HepG2 (cell line): ENCODE results near the gene TXNRD3. TPM values are rescaled to one million over a fixed set of nuclear protein-coding genes. Genes with fewer than 3 reads are reported as not detected.

ENCODE experiments used
- BCL3 ChIP-seq: sonication (generic); formaldehyde crosslinking; IDR thresholded peaks from 2 replicates; pipeline ENCODE4 v1.5.1; 2020; ENCODE audit warnings: mild to moderate bottlenecking, missing genetic modification reagents, moderate library complexity
- IKZF1 ChIP-seq: fragments of 450-650 bp; IDR thresholded peaks from 2 replicates; pipeline ENCODE4 v1.7.1; 2016
- KMT2B ChIP-seq: IDR thresholded peaks from 2 replicates; pipeline ENCODE4 v1.6.1; 2016; ENCODE audit warnings: missing genetic modification reagents, missing compliant biosample characterization
- MAX ChIP-seq: IDR thresholded peaks from 2 replicates; pipeline ENCODE4 v1.6.1; 2012; ENCODE audit warnings: inconsistent platforms
- NFE2 ChIP-seq: sonication (generic); formaldehyde crosslinking; IDR thresholded peaks from 2 replicates; pipeline ENCODE4 v1.4.0; 2020; ENCODE audit warnings: missing genetic modification reagents
- POGZ ChIP-seq: sonication (generic); formaldehyde crosslinking; IDR thresholded peaks from 2 replicates; pipeline ENCODE4 v1.4.0; 2020; ENCODE audit warnings: mild to moderate bottlenecking, missing genetic modification reagents
- POLR2A ChIP-seq, 2 experiments: IDR thresholded peaks; 2 replicates each; pipeline ENCODE4 v1.6.1; 2011; ENCODE audit warnings: low read depth in 2 of 2, low read length in 2 of 2, mild to moderate bottlenecking in 1 of 2, moderate library complexity in 1 of 2; ENCODE audit not compliant: insufficient read depth in 1 of 2
- SNRNP70 ChIP-seq: fragments of 200-400 bp; formaldehyde crosslinking; IDR thresholded peaks from 2 replicates; pipeline ENCODE4 v1.6.1; 2017; ENCODE audit warnings: mild to moderate bottlenecking, low read depth, low read length, moderate library complexity
- SPEN ChIP-seq: sonication (generic); formaldehyde crosslinking; IDR thresholded peaks from 2 replicates; pipeline ENCODE4 v1.5.1; 2020; ENCODE audit warnings: low read depth, mild to moderate bottlenecking, missing genetic modification reagents
- TBX2 ChIP-seq: sonication (generic); formaldehyde crosslinking; IDR thresholded peaks from 2 replicates; pipeline ENCODE4 v1.5.0; 2020; ENCODE audit warnings: missing genetic modification reagents, mild to moderate bottlenecking, borderline replicate concordance
- THYN1 ChIP-seq: sonication (generic); formaldehyde crosslinking; IDR thresholded peaks from 2 replicates; pipeline ENCODE4 v1.8.1; 2023; ENCODE audit warnings: low read depth, mild to moderate bottlenecking, moderate library complexity, missing genetic modification reagents, borderline replicate concordance
- ZFP1 ChIP-seq: IDR thresholded peaks from 2 replicates; pipeline ENCODE4 v1.6.1; 2016
- ZNF276 ChIP-seq: sonication (generic); formaldehyde crosslinking; IDR thresholded peaks from 2 replicates; pipeline ENCODE4 v1.4.0; 2020; ENCODE audit warnings: mild to moderate bottlenecking, low read depth, missing genetic modification reagents
- ZNF430 ChIP-seq: sonication (generic); formaldehyde crosslinking; IDR thresholded peaks from 2 replicates; pipeline ENCODE4 v1.9.0; 2021; ENCODE audit warnings: mild to moderate bottlenecking, missing genetic modification reagents
- ZNF451 ChIP-seq: sonication (generic); formaldehyde crosslinking; IDR thresholded peaks from 2 replicates; pipeline ENCODE4 v1.5.0; 2020; ENCODE audit warnings: mild to moderate bottlenecking, missing genetic modification reagents
- ZNF644 ChIP-seq: IDR thresholded peaks from 2 replicates; pipeline ENCODE4 v1.6.1; 2016; ENCODE audit warnings: low read depth
- ZNF766 ChIP-seq: sonication (generic); formaldehyde crosslinking; IDR thresholded peaks from 2 replicates; pipeline ENCODE4 v1.5.0; 2020; ENCODE audit warnings: missing genetic modification reagents, borderline replicate concordance
- polyA plus RNA-seq, 8 experiments: library from polyadenylated mRNA; depleted of rRNA in 3 of 8; stranded (reverse) in 7 of 8; unstranded in 1 of 8; fragments of >200 nt; fragmentation: Illumina TruSeq in 4 of 8; extraction: Trizol in 4 of 8; gene quantifications; 2 replicates each; pipeline versions ENCODE4 v1.2.1 to v1.2.3, GENCODE V29; 2011 to 2016; ENCODE audit warnings: low read depth in 4 of 8, missing spikeins in 1 of 8, mixed read lengths in 1 of 8; ENCODE audit not compliant: insufficient read depth in 1 of 8
- total RNA-seq, 5 experiments: library from RNA; depleted of rRNA; stranded (reverse); fragments of >200 nt; fragmentation: Illumina TruSeq; extraction: Trizol; gene quantifications; 2 replicates each; pipeline ENCODE4 v1.2.3, GENCODE V29; 2016; ENCODE audit warnings: low read depth in 1 of 5
- TF ChIP-seq, protein P1 (sequence below): sonication (generic); formaldehyde crosslinking; IDR thresholded peaks from 2 replicates; pipeline ENCODE4 v1.4.0; 2020; ENCODE audit warnings: missing genetic modification reagents
- TF ChIP-seq, protein P2 (sequence below): sonication (generic); formaldehyde crosslinking; conservative IDR thresholded peaks from 2 replicates; pipeline ENCODE4 v1.8.0; 2022; ENCODE audit warnings: mild to moderate bottlenecking, moderate library complexity, missing genetic modification reagents
- TF ChIP-seq, protein P3 (sequence below): sonication (generic); formaldehyde crosslinking; IDR thresholded peaks from 2 replicates; pipeline ENCODE4 v1.4.0; 2020; ENCODE audit warnings: missing genetic modification reagents, low read depth, mild to moderate bottlenecking, borderline replicate concordance

Gene TXNRD3
- total and polyA plus RNA-seq, 2 of the 13 experiments (the other 11 are each of a cell fraction or from before 2014, with no cell fraction given): 4.8 to 20.7 TPM

- TF ChIP-seq, protein P1, sequence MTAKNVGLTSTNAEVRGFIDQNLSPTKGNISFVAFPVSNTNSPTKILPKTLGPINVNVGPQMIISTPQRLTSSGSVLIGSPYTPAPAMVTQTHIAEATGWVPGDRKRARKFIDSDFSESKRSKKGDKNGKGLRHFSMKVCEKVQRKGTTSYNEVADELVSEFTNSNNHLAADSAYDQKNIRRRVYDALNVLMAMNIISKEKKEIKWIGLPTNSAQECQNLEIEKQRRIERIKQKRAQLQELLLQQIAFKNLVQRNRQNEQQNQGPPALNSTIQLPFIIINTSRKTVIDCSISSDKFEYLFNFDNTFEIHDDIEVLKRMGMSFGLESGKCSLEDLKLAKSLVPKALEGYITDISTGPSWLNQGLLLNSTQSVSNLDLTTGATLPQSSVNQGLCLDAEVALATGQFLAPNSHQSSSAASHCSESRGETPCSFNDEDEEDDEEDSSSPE (CRISPR knock-in tag): peak; percentile 57; the same call in 1 of the 2 replicates
- no peak for TF ChIP-seq SNRNP70
- peak; percentile 87; the same call in 1 of the 2 replicates for TF ChIP-seq ZNF451 (CRISPR knock-in tag)
- TF ChIP-seq ZNF276 (CRISPR knock-in tag): peak; percentile 87; the same call in 1 of the 2 replicates
- TF ChIP-seq ZFP1 (CRISPR knock-in tag): no peak
- TF ChIP-seq ZNF430 (CRISPR knock-in tag): peak; percentile 81
- TF ChIP-seq, protein P2, sequence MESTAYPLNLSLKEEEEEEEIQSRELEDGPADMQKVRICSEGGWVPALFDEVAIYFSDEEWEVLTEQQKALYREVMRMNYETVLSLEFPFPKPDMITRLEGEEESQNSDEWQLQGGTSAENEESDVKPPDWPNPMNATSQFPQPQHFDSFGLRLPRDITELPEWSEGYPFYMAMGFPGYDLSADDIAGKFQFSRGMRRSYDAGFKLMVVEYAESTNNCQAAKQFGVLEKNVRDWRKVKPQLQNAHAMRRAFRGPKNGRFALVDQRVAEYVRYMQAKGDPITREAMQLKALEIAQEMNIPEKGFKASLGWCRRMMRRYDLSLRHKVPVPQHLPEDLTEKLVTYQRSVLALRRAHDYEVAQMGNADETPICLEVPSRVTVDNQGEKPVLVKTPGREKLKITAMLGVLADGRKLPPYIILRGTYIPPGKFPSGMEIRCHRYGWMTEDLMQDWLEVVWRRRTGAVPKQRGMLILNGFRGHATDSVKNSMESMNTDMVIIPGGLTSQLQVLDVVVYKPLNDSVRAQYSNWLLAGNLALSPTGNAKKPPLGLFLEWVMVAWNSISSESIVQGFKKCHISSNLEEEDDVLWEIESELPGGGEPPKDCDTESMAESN (CRISPR knock-in tag): 0 out of 2 replicates have a peak, but pooled peaks have one; percentile 45
- peak; percentile 72 to 81 for TF ChIP-seq POLR2A (IDR thresholded peaks at IDR 0.05; ENCODE audit: insufficient read depth in 1 of 2, low read depth in 2 of 2, low read length in 2 of 2)
- TF ChIP-seq THYN1 (CRISPR knock-in tag): no peak
- TF ChIP-seq POGZ (CRISPR knock-in tag): no peak
- TF ChIP-seq, protein P3, sequence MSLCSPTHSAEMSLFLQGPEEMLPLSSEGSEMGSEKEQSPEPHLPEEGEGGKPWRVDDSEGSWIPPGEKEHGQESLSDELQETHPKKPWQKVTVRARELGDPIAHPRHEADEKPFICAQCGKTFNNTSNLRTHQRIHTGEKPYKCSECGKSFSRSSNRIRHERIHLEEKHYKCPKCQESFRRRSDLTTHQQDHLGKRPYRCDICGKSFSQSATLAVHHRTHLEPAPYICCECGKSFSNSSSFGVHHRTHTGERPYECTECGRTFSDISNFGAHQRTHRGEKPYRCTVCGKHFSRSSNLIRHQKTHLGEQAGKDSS: 0 out of 2 replicates have a peak, but pooled peaks have one; percentile 14
- peak; percentile 76 for TF ChIP-seq SPEN
- TF ChIP-seq BCL3: peak; percentile 92
- no peak for TF ChIP-seq ZNF644 (CRISPR knock-in tag)
- peak; percentile 85 for TF ChIP-seq MAX
- no peak for TF ChIP-seq NFE2 (CRISPR knock-in tag)
- no peak for TF ChIP-seq TBX2 (CRISPR knock-in tag)
- no peak for TF ChIP-seq KMT2B (CRISPR knock-in tag)
- TF ChIP-seq IKZF1: no peak
- TF ChIP-seq ZNF766 (CRISPR knock-in tag): peak; percentile 93; the same call in 1 of the 2 replicates
Measured at GRCh38 chr3:126654571-126655383, at the start of gene TXNRD3 (continued).
